GM12801 (cell line): ENCODE results near the gene GLOD4.

ENCODE experiments used
- CTCF ChIP-seq: IDR thresholded peaks from one replicate; pipeline ENCODE4 v1.5.1; 2011; ENCODE audit warnings: control low read depth; ENCODE audit not compliant: insufficient read length; ENCODE audit errors: extremely low read depth

The GLOD4 gene

GRCh38 chr17:806346-806745 is 24.3 kb upstream of the GLOD4 start:
- no peak for TF ChIP-seq CTCF

DNA sequence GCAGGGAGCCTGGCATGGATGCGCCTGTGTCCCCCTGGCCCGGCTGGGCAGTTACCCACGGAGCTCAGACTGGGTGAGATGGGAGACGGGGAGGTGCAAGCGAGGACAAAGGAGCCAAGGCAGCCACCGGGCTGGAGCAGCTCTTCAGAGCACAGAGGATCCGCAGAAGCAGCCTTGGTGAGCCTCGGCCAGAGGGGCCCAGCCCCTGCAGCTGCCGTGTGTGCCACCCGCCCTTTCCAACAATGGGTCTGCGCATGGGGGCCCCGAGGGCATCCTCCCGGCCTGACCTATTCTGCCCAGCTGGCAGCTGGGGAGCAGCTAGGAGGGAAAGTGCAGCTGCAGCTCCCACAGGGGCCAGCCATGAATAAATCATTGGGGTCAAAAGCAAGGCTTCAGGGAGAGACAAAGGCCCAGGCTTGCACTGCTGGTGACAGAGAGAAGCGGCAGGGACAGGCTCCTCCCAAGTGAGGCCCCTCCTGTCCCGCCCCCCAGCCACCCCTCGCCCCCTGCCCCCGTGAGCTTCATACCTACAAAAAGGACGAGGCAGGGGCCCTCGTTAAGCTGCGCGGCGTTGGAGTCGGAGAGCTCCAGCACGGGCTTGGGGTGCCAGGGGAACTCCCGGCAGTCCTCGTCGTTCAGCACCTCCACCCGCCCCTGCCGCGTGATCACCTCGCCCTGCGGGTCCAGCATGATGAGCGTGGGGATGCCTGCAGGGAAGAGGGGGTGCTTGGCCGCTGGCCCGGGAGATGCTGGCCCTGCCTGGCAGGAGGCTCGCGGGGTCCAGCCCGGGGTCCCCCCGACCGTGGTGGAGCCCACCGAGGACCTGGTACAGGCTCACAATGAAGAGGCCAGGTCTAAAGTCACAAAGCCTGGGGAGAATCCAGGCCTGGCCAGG is 22.7 kb upstream of the GLOD4 start:
- no peak for TF ChIP-seq CTCF

DNA sequence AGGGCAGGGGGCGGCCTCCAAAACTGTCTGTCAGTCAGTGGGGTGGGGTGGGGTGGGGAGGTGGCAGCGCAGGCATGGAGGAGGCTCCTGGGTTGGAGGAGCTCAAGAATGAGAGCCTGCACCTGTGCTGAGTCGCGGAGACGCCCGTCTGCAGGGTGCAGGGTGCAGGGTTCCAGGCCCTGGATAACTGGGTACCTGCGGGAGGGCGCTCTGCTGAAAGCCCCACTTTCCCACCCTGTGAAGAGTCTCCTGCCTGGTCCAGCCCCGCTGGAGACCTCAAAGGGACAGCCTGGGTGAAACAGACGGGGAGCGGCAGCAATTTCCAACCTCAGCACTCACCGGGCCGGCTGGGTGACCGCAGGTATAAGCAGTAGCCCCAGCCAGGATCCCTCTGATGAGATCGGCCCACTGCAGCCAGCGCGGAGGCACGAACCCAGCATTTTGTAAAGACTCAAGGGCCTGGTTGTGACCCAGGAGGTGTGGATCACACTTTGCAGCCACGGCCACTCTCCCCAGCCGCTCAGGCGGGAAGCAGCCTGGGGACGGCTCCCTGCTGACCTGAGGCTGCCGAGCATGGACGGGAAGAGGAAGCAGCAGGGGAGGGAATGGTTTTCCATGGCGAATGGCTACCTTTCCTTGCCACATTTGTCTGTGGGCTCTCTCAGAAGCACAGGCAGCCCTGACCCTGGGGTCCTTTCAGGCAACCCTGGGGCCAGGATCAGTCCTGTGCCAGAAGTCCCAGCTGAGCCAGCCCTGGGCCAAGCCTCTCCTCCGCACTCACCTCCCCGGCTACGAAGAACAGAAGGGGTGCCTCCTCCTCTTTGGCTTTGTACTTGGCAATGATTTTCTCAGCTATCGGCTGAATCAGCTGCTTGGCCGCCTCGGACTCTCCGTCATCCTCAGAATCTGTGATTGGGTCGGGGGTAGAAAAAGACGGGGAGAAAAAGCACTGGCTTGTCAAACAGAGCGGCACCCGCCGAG is 21.1 kb upstream of the GLOD4 start:
- TF ChIP-seq CTCF: no peak

DNA sequence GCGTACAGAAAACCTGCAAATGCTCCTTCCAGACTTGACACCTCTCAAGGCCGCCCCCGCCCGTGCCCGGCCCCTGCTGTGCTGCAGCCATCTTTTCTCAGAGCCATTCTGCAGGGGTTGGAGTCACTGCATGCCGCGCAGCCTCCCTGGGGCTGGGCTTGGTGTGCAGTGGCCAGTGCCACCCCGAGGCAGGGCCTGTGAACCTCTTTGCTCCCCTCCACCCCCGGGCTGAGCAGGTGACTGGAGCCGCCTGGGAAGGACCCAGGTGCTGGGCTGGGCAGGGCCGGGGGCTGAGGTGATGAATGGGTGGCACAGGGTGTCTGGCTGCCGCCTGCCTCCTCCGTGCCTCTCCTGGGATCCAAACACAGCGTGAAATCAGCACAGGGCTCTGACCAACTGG is 20.4 kb upstream of the GLOD4 start:
- no peak for TF ChIP-seq CTCF

DNA sequence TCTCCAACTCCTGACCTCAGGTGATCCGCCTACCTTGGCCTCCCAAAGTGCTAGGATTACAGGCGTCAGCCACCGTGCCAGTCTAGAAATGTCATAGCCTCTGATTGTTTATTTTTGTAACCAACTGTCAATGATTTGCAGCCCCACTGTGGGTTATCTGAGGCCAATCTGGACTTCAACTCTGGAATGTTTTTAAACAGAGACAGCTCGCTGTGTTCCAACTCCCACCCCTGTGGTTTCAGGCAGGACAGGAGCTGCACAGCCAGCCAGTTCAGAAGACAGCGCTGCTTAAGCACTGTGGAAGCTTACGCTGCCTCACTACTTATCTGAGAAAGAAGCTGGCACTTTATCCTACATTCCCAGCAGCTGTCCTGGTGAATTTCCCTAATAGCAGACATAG is 19.6 kb upstream of the GLOD4 start:
- TF ChIP-seq CTCF: no peak

- no peak for TF ChIP-seq CTCF
Measured at GRCh38 chr17:800446-801242, 18.6 kb upstream of the GLOD4 start.

- no peak for TF ChIP-seq CTCF
Measured at GRCh38 chr17:799261-799660, 17.2 kb upstream of the GLOD4 start.
